Activated T-cell treated with anti-CD3 and anti-CD28 coated beads for 1 hour (primary cell): ENCODE results near the gene MTA1.

Source experiments
- DNase-seq: peaks from one replicate; pipeline ENCODE4 v3.0.0-alpha.2; 2020; ENCODE audit warnings: low read depth

Gene MTA1

DNA sequence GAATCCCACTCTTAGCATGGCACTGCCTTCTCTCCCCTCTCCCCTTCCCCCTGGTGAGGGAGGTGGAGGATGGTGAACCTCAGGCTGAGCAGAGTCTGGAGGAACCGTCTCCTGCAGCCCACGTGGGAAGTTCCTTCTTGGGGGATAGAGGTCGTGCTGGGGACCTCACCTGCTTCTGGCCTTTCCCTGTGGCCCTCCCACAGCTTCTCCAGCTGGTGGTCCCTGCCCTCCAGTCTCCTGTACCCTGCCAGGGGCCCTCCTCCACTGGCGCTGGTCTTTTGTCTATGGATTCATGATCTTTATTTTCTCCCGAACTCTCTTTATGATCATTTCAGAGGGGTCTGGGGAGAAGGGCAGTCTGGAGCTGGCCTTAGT lies 9.0 kb upstream of the MTA1 start:
- DNase-seq = no peak

- no peak for DNase-seq
Observed at GRCh38 chr14:105411017-105411941, 8.3 kb upstream of the MTA1 start.

DNA sequence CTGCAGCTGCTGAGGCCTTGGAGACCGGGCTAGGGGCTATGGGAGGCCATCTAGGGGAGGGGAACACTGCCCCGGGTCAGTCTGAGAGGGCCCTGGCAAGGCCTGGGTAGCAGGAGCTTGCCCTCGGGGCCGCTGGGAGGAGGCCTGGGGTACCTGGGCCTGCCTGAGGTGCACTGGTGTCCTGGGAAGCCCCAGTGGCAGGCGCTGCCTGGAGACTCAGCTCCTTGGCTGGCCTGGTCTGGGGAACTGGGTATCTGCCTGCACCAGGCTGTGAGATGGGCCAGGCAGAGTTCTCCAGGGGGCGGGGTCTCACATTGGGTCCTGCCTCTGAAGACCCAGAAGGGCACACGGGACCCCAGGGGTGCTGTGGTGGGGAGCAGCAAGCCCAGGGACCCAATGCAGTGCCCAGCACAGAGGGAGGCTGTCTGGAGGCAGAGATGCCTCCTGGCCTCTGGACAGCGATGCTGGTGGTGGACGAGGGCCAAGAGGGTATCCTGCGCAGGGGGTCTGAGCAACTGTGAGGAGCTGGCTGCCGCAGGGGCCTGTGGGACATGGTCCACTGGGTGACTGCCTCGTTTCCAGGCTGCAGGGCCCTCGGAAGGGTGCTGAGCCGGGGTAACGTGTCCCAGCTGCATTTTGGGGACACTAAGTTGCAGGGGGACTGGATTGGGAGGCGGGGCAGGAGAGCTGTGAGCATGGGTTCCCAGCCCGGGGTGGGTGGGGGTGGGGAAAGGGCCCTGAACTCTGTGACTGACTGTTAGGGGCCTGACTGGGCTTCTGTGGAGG lies 7.4 kb upstream of the MTA1 start:
- DNase-seq = no peak

DNA sequence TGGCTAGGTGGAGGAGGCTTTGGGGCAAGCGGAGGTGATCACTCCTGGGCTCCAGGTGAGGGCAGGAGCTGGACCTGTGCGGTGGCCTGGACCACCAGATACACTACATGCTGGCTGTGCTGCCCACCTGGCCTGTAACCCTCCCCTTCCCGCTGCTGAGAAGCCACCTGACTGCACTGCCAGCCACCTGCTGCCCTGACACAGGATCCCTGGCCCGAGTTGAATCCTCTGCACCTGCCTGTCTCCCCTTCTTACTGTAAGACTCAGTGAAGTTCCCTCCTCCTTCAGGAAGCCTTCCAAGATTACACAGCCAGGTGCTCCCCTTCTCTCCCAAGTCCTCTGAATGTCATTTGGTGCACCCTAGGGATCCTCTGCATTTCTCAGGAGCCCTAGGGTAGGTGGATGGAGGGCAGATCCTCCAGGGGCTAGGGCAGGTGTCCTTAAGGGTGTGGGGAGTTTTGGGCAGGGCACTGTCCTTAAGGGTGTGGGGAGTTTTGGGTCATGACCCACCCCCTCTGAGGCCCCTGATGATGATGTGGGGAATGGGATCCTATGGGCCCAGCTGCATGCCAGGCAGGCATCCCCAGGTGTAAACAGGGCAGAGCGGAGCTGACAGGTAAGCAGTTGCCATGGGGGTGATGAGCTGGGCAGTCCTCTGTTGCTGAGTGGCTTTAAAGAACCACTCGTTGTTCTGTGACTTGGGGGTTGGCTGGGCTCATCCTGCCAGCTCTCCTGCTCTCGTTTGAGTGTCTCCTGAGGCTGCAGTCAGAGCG lies 6.7 kb upstream of the MTA1 start:
- no peak for DNase-seq

GRCh38 chr14:105413544-105413886 lies 6.1 kb upstream of the MTA1 start:
- no peak for DNase-seq

DNA sequence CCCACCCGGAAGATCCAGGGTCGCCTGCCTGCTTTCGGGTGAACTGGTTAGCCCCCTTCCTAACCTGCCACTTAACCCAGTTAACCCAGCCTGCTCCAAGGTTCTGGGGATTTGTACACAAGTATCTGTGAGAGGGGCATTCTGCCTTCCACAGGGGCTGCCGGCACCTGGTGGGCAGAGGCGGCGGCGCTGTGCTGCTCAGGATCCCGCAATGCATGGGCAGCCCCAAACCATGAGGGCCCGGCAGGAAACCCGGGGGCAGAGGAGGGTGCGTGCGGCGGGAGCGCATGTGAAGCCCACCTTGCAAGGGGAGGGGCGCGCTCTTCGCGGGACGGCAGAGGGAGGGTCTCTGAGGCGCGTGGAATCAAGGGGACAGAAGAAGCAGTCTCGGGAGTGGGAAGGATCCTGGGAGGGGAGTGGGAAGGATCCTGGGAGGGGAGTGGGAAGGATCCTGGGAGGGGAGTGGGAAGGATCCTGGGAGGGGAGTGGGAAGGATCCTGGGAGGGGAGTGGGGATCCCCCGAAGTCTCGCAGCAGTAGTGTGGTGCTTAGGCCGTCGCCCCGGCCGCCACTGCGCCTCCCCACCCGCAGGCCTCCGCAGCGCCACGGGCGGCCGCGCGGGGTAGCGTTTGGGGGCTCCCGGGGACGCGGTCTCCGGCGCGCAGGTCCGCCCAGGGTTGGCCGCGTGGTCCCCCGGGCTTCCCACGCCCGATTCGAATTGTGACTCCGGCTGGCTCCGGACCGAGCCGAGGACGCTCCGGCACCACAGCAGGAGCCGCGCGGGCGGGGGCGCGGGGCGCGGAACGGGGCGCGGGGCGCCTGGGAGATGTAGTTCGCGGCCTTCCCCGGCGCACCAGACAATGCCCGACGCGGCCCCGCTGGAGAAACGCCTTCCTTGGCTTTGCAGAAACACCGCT lies 4.9 kb upstream of the MTA1 start:
- DNase-seq = peak; percentile 41

- DNase-seq = no peak
Observed at GRCh38 chr14:105415481-105416428, 3.9 kb upstream of the MTA1 start.

GRCh38 chr14:105416671-105417070 lies 3.0 kb upstream of the MTA1 start:
- no peak for DNase-seq

DNA sequence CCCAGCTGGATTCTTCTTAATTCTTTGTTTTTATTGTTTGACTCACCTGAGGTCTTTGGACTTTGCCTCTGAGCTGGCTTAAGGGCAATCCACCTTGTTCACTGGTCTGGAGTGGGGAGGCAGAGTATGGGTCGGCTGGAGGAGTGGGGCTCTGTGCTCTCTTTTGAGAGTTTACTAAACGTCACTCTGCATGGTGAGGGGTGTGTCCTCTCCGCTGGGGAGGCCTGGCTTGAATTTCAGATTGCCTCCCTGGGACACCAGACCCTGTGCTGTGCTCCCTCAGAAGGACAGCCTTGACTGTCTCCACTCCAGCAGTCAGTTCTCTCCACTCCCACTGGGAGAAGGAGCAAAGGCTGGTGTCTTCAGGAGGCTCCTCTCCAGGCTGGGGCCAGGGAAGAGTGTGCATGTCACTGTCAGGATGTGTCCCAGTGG lies 1.9 kb upstream of the MTA1 start:
- no peak for DNase-seq

- no peak for DNase-seq
Observed at GRCh38 chr14:105418269-105419194, 1.1 kb upstream of the MTA1 start.

DNA sequence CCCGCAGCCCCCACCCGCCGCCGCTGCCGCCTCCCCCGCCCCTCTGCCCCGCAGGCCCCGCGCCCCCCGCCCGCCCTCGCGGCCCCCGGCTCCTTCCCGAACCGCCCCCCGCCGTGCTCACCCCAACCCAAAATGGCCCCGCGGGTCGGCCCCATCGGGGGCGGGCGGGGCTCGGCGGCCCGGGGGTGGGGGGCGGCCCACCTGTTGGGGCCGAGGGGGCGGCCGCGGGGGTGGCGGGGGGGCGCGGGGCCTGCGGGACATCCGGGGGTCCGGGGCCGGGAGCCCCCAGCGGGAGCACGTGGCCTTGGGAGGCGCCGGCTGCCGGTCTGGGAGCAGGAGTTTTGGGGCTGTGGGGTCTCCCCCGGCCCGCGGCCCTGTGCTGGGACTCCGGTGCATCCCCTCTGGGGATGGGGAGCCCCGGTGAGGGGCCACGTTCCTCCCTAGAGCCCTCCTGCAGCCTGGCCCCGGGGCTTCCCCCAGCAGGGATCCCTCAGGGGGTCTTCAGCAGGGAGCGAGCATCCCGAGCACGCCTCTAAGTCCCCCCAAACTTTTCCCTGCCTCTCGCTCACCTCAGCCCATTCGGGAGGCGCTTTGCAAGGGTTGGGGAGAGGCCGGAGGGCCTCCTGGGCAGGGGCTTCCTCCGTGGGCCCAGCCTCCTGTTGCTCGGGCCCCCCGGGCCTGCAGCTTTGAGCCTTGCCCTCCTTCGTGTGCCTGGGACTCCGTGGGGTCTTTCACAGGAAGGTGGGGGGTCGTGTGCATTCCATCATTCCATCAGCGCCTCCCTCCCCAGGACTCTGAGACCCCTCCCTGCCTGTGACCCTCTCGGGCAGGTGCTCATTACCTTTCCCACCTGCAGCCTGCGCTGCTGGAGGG lies 710 bp downstream of the MTA1 start:
- DNase-seq = no peak

DNA sequence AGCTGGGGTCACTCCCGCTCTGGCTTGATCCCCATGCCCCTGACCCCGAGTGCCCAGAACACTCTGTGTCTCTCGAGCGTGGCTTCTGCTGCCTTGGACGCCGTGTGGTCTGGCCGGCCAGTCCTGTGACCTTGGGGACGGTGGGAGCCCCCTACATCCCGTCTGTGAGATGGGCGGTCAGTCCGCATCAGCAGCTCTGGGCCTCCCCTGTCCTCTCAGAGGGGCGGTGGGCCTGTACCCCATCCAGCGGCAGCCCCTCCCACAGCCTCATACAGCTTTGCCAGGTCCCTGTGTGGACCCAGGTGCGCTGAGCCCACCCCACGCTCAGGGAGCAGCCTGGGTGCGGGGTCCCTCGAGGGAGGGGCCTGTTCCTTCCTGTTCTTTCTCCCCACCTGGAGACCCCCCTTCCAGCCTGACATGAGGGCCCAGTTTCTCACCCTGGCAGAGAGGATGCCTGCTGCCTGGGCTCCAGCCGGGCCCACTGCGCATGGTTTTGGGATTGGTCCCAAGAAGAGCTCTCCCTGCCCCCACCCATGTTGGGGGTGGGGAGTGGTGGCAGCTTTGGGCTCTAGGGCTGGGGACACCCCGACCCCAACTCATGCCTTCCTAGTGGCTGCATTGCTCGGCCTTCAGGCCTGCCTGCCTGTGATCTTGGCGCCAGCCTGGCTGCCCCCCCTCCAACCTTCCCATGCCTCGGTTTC lies 1.5 kb downstream of the MTA1 start:
- DNase-seq = no peak

GRCh38 chr14:105421723-105422615 lies 2.3 kb downstream of the MTA1 start:
- DNase-seq = no peak

GRCh38 chr14:105422695-105423487 lies 3.3 kb downstream of the MTA1 start:
- no peak for DNase-seq

DNA sequence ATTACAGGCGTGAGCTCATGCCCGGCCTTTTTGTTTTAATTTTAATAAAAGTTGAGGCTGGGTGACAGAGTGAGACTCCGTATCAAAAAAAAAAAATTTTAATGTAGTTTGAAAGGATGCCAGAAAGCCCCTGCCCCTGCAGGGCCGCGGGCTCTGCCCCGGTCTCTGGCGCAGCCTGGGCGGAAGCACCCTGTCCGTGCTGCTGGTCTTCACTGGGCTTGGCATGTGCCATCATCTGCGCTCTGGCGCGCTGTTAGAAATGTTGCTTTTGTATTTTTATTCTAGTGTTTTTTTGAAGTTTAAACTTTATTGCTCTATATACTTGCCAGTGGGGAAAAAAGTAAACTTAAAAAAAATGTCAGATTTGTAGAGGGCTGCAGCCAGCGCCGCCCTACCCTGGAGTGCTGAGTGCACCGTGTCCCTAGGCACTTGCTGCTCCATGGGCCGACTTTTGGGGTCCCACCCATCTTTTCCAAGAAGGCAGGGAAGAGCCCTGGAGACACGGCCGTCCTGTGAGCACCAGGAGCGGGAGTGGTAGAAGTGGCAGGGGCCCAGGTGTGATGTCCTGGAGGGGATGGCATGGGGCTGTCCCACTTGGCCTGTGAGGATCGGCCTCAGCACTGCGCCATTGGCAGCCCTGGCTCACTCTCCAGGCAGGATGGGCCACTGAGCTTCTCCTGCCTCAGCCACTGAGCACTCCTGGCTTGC lies 4.0 kb downstream of the MTA1 start:
- DNase-seq = no peak
